CD4-positive, alpha-beta T cell treated with Interleukin-2 at 100 ng/mL for 4 hours (primary cell): Measurements from ENCODE around the gene SH3PXD2A.
"Not testable (repeated sequence)": the region's sequence is repeated elsewhere in the genome, so short reads cannot be mapped to it uniquely, and the experiment has no call there.

Source experiments
- DNase-seq: peaks from one replicate; pipeline ENCODE4 v3.0.0-alpha.2; 2020; ENCODE audit warnings: low spot score

Gene SH3PXD2A

DNA sequence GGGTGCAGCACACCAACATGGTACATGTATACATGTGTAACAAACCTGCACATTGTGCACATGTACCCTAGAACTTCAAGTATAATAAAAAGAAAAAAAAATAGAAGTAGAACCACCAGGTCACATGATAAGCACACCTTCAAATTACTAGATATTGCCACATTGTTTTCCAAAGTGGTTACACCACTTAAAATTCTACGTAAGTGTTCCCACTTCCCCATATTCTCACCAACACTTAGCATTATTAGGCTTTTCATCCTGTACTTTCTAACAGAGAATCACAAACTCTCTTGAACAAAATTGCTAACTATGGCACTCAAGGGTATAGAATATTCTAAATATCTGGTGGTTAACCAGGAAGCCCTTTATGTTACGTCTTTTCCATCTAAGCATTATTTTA is 22.6 kb downstream of the SH3PXD2A start:
- no peak for DNase-seq

DNA sequence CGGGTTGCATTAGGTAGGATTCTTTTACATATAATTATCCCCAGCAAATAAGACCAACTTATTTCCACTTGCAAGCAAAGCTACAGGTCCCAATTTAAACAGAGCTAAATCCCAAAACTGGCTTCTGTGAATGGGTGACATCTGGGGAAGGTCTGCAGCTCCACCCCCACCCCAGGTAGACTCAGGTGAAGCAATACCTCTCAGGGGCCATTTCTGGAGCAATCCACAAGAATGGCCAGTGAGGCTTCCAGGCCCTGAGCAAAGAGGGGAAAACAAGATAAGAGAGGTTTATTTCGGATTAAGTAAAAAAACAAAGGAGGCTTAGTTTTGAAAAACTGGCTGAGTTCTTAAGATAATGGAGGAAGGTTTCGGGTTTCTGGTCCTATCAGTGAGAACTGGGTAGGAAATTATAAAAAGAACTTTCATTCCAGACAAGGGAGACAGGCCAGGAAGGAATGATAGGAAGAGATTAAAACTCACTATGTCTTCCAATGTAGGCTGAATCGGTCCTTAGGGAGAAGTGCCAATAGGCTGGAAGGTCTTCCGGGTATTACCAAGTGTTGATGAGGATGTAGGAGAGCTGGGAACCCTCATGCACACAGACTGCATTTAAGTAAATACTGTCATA is 25.4 kb downstream of the SH3PXD2A start:
- DNase-seq = no peak

DNA sequence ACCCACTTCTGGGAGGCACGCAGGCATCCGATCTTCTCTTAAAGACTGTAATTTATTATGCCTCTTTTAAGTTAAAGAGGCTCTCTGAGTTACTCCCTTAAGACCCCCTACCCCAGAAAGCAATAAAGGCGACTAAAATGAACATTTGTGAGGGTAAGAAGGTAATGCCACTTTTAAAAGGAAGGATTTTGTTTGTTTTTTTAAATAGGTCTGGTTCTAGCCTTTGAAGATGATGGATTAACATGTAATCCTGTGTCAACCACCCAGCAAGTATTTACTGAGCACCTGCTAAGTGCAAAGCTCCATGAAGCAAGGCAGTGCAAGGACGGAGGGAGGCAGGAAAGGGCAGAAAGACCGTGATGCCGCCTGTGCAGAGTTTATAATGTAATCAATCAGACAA is 26.1 kb downstream of the SH3PXD2A start:
- DNase-seq = no peak

DNA sequence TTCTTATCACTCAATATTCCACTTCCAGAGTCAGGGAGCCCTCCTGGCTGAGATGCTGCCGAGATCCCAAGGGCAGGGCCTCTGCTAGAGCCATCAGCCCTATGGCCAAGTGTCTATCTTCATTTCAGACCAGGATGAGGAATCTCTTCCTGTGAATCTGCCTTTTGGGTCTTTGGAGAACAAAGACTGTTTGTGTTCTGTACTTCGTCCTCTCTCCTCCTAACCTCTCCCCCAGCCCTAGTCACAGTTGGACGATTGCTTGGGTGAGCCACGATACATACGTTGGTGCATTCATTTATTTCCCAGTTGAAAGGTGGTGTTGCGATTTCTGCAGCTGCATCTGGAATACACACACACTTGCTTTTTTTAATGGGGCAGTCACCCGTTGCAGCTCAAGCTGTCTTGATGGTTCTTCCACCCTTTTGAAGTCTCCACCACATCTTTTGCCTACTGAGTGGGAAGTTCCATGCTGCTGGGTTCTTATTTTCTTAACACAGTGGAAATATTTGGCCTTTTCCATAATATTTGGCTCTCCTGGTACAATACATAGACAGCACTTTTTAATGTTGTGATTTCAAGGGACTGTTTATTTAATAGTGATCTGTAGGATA is 26.7 kb downstream of the SH3PXD2A start:
- no peak for DNase-seq

DNA sequence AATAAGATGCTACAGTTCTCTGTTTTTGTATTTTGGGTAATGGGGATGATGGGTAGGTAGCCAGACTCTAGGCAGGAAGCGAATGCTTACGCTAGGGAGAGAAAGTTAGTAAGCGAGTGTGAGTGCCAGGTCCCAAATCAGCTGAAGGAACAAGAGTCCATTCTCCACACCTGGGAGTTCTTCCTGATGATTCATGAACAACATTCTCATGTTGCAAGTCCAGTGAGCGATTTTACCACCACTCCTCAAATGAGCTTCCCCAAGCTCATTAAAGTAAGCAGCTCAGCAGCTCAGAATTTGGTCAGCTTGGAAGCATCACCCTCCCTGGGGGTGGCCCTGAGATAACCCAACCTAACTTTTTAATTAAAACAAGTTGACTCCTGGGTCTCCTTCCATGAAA is 27.3 kb downstream of the SH3PXD2A start:
- DNase-seq = no peak

DNA sequence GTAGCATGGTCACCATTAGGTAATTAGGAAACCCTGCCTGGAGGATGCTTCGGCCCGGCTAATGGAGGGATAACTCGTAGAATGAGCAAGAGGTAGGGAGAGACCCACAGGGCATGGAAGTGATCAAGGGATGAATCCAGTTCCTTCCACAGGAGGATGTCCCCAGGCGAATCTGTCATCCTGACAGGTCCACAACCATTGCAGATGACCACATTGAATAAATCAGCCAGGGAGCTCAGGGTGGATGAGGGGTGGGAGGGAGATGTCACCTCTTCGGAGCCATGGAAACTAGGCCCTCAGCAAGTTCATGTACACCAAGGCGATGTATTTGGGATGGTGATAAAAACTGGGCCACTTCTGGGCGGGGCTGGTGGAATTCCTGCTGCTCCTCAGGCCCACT is 28.5 kb downstream of the SH3PXD2A start:
- DNase-seq = no peak

DNA sequence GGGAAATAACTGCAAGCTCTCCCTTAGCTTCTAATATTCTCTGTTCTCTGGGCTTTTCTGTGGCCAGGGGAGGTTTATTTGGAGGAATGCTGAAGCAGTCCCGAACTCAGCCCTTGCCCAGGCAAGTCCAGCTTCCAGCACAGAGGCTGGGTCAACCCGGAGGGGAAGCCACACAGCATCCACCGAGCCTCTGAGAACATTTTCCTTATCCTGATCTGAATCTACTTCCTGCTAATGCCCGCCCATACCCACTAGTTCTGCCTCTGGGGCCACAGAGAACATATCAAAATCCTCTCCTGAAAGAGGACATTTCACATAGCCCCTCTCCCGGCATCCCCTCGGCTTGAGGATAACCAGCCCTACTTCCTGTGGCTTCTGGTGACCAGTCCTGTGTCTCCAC is 31.1 kb downstream of the SH3PXD2A start:
- DNase-seq = no peak

DNA sequence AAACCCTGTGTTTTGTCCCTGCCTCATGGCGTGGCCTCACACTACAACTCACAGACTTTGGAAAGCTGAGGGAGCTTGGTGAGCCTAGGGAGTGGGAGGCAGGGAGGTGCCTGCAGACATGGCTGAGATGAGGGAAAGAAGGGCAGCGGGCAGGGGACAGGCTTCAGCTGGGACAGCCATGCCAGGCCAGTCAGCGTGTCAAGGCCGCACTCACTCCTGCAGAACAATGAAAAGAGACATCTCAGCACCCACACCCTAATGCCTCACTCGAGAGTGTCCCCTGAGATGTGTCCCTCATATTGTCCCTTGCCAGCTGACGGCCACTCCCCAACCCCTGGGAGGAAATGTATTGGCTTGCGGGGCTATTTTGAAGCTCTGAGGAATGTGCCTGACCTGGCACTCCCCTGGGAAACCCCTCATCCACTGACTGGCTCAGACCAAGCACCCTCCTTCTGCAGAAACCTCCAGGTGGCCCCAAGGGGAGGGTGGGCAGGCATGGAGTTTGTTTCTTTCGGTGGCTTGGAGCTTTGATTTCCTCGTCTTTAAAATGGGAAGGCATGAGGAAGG is 31.6 kb downstream of the SH3PXD2A start:
- DNase-seq = no peak

DNA sequence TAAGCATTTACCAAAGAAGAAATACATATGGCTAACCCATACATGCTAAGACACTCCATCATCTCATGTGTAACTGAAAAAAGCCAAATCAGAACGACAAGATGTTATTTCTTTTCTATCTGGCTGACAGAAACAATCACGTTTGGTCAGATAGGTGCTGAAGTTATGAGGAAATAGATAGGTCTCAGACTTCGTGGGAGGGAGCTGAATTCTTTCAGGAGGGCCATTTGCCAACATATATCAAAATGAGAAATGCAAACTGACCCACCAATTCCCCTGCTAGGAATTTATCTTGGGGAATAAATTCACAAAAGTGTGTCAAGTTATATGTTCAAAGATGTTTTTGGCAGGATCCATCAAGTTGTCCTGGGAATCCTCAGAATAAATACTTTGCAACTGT is 32.6 kb downstream of the SH3PXD2A start:
- DNase-seq = no peak

DNA sequence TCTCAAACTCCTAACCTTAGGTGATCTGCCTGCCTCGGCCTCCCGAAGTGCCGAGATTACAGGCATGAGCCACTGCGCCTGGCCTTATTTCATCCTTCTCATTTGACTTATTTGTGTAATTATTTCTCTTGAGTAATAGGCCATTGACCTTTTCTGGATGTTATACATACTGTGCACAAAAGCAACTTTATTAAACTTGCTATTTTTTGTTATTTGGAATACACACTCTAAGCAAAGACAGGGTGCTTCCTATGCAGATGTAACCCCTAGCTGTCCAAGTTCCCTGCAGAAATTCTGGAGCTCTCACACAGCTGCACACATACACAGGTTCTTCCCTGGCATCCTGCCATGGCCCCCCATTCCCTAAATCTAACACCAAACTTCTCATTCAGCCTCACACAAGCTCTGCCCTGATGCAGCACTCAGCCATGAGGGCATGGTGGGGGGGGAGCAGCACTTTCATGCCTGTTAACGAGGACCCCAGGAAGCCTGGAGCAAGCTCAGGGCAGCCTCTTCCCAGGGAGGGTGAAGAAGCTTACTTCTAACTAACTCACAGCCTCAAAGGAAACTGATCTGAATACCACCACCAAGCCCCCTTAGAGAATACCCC is 33.2 kb downstream of the SH3PXD2A start:
- DNase-seq = no peak

DNA sequence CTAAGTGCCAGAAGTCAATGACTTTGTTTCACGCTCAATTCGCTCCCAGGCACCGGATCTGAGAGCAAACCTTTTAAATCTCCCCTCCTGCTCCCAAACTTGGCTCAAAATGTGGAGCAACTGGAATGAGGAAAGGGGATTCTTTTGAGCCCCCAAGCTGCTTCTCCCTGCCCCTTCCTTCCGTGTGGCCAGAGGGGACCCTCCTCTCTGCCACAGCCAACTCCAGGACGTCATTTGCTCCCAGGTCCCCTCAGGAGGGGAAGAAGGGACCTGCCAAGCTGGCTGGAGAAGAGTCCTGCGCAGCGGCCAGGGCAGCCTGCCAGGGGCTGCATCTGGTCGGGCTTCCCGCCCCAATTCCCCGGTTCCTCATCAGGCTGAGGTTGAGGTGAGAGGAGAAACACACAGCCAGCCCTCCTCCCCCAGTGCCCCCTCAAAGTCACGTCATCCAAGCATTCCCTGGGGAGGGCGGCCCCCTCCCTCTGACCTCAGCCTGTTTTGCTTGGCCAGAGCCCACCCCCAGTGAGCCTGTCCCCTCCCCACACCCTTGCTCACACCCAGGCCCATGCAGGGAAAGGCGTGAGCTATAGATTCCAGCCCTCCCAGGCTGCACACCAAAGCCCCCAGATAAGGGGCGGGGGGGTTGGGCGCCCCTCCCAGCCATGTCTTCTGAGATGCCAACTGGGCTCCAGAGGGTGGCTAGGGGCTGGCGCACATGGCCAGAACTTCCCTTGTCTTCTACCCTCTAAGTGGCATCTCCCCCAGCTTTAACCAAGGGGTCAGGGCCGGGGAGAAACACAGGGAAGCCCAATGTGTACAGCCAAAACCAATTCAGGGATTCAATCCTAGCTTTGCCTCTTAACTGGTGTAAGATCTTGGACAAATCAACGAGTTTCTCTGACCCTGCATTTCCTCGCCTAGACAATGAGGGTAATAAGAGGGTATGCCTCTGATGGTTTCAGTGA is 35.0 kb downstream of the SH3PXD2A start:
- no peak for DNase-seq

DNA sequence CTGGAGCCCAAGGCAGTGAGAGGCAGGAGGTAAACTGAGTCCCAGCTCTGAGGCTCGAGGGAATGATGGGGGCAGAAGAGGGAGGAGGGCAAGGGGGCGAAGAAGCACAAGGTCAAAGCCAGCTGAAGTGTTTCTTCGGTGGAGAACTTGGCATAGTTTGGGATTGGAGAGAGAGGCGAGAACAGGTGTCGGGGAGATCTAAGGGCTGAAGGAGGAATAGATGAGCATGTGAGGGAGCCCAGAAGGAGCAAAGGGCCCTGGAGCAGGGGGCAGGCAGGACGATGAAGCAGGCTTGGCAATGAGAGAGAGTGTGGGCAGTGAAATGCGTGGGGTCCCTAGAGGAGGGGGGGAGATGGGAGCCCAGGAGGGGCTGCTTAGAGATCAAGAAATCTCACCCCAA is 35.9 kb downstream of the SH3PXD2A start:
- DNase-seq = no peak

DNA sequence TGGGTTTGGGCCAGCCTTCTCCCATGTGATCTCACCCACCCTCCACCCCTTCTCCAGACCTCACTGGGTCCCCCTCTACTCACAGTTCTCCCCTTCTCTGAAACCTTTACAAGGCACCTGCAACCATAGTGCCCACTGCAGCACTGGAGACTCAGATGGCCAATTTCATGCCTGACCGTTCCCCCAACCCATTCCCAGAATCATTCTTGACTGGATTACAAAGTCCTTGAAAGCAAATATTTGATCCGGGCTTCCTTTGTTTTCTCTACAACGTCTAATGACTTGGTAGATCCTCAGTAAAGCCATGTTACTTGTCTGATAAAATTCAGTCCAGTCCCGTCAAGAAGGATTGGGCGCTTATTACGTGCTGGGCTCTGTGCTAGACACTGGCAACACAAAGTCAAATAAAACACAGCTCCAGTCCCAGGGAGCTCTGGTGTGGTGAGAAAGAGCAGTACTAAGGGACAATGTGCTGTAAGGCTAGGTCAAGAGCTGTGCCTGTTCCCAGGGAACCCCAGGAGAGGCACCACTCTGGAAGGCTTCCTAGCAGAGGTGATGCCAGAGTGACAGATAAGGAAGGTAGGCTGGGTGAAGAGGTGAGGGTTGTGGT is 36.5 kb downstream of the SH3PXD2A start:
- DNase-seq = no peak

DNA sequence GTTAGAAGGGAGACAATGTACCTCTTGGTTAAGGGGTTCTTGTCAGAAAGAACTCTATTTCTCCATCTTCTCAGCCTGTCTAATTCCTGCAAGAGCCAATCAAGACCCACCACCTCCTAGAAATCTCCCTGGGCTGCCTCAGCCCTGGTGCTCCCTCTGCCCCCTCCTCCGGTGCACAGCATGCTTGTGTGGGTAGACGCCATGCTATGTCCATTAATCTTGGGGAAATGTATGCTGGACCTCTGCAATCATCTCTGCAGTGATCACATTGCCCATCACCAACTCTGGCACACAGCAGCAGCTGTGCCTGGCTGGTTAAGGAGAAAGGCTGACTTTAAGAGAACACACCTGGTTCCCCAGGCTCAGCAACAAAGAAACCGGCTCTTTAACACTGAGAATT is 37.3 kb downstream of the SH3PXD2A start:
- DNase-seq = no peak

DNA sequence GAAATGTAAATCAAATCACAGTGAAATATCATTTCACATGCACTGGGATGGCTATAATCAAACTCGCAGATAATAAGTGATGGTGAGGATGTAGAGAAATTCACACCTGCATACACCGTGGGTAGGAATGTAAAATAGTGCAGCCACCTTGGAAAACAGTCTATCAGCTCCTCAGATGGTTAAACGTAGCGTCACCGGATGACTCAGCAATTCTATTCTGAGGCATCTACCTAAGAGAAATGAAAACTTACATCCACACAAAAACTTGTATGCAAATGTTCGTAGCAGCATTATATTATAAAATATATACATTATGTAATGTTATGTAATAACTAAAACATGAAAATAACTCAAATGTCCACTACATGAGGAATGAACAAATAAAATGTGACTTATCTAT is 38.9 kb downstream of the SH3PXD2A start:
- no peak for DNase-seq

DNA sequence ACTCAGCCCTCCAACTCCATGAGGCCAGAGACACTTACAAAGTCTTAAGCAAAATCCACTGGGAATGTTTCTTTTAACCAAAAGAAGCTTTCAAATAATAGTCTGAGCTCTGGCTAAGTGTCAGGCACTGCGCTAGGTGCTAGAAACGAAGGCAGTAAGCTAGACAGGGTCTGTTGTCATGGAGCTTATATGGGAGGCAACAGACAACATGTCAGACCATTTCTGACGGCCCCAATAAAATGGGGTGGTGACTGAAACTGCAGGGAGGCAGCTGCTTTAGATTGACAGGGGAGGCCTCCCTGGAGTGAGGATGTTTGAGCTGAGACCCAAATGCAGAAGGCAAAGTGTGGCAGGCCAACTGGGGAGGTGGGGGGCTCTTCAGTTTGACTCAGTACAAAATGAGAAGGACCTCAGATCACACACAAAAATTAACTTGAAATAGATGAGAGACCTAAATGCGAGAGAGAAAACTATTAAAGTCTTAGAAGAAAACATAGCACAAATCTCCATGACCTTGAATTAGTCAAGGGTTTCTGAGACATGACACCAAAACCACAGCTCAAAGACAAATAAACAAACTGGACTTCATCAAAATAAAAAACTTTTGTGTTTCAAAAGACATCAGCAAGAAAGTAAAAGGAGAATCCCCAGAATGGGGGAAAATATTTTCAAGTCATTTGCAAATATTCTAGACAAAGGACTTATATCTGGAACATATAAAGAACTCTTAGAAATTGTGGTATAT is 40.6 kb downstream of the SH3PXD2A start:
- no peak for DNase-seq

DNA sequence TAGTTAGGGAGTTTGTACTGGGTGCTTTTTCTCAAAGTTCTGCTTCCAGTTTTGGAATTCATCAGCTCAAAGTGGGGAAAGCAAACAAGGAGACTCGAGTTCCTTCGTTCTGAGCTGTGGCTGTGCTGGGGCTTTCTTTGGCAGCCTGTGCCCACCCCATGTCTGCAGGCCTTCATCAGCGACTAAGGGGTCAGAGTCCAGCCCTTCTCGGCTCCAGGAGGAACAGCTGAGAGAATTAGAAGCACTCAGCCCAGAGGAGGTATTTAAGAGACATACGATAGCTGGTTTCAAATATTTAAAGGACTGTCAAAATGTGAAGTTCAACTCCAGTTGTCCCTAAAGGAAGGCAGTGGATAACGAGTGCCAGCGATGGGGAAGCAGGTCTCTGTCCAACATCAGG is 41.3 kb downstream of the SH3PXD2A start:
- no peak for DNase-seq

DNA sequence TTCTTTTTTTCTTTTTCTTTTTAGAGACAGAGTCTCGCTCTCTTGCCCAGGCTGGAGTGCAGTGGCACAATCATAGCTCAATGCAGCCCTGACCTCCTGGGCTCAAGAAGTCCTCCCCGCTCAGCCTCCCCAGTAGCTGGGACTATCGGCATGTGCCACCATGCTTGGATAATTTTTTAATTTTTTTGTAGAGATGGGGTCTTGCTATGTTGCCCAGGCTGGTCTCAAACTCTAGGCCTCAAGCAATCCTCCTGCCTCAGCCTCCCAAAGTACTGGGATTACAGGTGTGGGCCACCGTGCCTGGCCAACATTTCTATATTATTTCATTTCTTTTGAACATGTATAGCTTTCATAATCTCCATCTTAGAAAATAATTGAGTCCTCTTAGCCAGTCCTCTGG is 42.1 kb downstream of the SH3PXD2A start:
- DNase-seq = not testable (repeated sequence)

DNA sequence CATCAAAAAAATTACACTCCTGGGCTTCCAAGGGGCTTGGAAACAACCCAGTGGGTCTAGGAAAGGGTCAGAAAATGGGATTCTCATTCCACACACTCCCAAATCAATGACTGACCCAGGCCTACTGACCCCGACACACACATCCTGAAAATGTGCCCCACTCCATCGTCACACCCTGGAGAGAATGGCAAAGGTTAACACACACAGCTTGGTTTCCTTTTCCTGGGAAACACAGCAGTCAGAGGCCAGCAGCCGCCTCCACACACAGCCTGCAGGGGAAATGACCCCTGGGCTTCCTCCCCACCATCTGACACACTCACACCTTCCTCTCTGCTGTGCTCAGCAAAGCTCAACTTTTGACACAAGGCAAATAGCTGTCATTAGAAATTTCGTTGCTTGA is 42.9 kb downstream of the SH3PXD2A start:
- DNase-seq = no peak

DNA sequence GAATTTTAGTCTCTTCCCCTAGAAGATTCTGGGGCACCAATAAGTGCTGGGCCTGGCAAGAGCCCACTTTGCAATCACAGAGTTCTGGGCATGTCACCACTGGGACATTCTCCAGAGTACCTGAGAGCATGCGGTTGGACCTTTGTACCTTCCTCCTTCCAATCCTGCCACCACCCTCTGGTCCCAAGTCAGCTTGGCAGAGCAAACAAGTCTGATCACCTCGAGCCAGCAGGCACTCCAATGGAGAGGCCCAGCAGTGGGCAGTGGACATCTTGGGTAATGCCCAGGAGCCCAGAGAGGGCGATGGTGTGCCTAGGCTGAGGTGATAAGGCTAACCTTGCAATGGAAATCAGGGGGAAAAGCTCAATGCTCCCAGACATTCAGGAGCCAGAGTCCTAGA is 43.4 kb downstream of the SH3PXD2A start:
- no peak for DNase-seq

DNA sequence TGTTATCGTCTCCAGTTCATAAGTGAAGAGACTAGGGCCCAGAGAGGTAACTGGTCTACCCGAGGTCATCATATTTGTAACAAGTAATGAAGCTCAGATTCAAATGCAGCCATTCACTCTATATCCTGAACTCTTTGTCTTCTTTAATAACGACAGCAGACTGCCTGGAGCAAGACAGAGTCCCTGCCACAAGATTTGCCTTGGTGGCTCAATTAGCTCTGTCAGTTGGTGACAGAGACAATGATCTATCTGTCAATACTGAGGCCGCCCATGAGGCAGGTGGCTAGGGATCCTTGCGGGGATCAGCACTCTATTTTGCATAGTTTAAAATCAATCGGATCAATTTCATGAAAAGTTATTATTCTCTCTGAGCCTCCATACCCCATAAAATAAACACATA is 43.9 kb downstream of the SH3PXD2A start:
- no peak for DNase-seq
